GF-D8 (cell line): ENCODE results near the gene GTF2IRD1.
"Not testable (repeated sequence)": the region's sequence is repeated elsewhere in the genome, so short reads cannot be mapped to it uniquely, and the experiment has no call there.

Experiments used
- DNase-seq: peaks from one replicate; lab custom pipeline; 2025; lab: John Stamatoyannopoulos, UW

GTF2IRD1 gene

GRCh38 chr7:74604326-74605020 is 150.8 kb downstream of the GTF2IRD1 start:
- no peak for DNase-seq

- DNase-seq, result no peak
Observed at GRCh38 chr7:74606101-74606908, 152.6 kb downstream of the GTF2IRD1 start.

- no peak for DNase-seq
Observed at GRCh38 chr7:74606909-74607510, 153.3 kb downstream of the GTF2IRD1 start.

GRCh38 chr7:74612015-74612829 is 158.5 kb downstream of the GTF2IRD1 start:
- no peak for DNase-seq

- DNase-seq, result no peak
Observed at GRCh38 chr7:74615933-74616780, 162.5 kb downstream of the GTF2IRD1 start.

- peak; percentile 87 for DNase-seq
Observed at GRCh38 chr7:74617180-74617744, 163.6 kb downstream of the GTF2IRD1 start.

GRCh38 chr7:74619235-74619860 is 165.6 kb downstream of the GTF2IRD1 start:
- DNase-seq, result no peak

GRCh38 chr7:74622228-74622749 is 168.6 kb downstream of the GTF2IRD1 start:
- no peak for DNase-seq

GRCh38 chr7:74623135-74623534 is 169.4 kb downstream of the GTF2IRD1 start:
- no peak for DNase-seq

GRCh38 chr7:74625446-74625845 is 171.7 kb downstream of the GTF2IRD1 start:
- peak; percentile 27 for DNase-seq

GRCh38 chr7:74627661-74628411 is 174.1 kb downstream of the GTF2IRD1 start:
- no peak for DNase-seq

GRCh38 chr7:74632505-74632904 is 178.8 kb downstream of the GTF2IRD1 start:
- no peak for DNase-seq

- no peak for DNase-seq
Observed at GRCh38 chr7:74633451-74633921, 179.8 kb downstream of the GTF2IRD1 start.

GRCh38 chr7:74637745-74638144 is 184.0 kb downstream of the GTF2IRD1 start:
- no peak for DNase-seq

GRCh38 chr7:74650055-74650454 is 196.3 kb downstream of the GTF2IRD1 start:
- DNase-seq, result peak; percentile 52

- DNase-seq, result not testable (repeated sequence)
Observed at GRCh38 chr7:74650493-74651132, 196.9 kb downstream of the GTF2IRD1 start.

GRCh38 chr7:74651133-74651504 is 197.4 kb downstream of the GTF2IRD1 start:
- not testable (repeated sequence) for DNase-seq
